ENCODE data around the gene ICA1.

The ICA1 gene

GRCh38 chr7:8161364-8161828, 100.6 kb downstream of the ICA1 start:
- no peak for TF ChIP-seq CTCF (IDR thresholded peaks at IDR 0.05; ENCODE audit: borderline replicate concordance, insufficient read depth, low read depth, low read length)
- no peak overlapping the region for H3K4me3 ChIP-seq (ENCODE audit: low read depth, low read length)

GRCh38 chr7:8160779-8161345, 101.1 kb downstream of the ICA1 start:
- no peak overlapping the region for H3K4me3 ChIP-seq (ENCODE audit: low read depth, low read length)
- no peak for TF ChIP-seq CTCF (IDR thresholded peaks at IDR 0.05; ENCODE audit: borderline replicate concordance, insufficient read depth, low read depth, low read length)

- TF ChIP-seq CTCF (IDR thresholded peaks at IDR 0.05; ENCODE audit: borderline replicate concordance, insufficient read depth, low read depth, low read length), result no peak
- no peak overlapping the region for H3K4me3 ChIP-seq (ENCODE audit: low read depth, low read length)
These were observed 101.7 kb downstream of the ICA1 start for GRCh38 chr7:8160250-8160649.

- no peak overlapping the region for H3K4me3 ChIP-seq (ENCODE audit: low read depth, low read length)
- no peak for TF ChIP-seq CTCF (IDR thresholded peaks at IDR 0.05; ENCODE audit: borderline replicate concordance, insufficient read depth, low read depth, low read length)
These were observed 102.4 kb downstream of the ICA1 start for GRCh38 chr7:8159595-8159994.

GRCh38 chr7:8157296-8157695, 104.7 kb downstream of the ICA1 start:
- no peak for TF ChIP-seq CTCF (IDR thresholded peaks at IDR 0.05; ENCODE audit: borderline replicate concordance, insufficient read depth, low read depth, low read length)

GRCh38 chr7:8155836-8156235, 106.1 kb downstream of the ICA1 start:
- no peak overlapping the region for H3K4me3 ChIP-seq (ENCODE audit: low read depth, low read length)
- no peak for TF ChIP-seq CTCF (IDR thresholded peaks at IDR 0.05; ENCODE audit: borderline replicate concordance, insufficient read depth, low read depth, low read length)

More at GRCh38 chr7:8157296-8157695, 104.7 kb downstream of the ICA1 start:
- no peak overlapping the region for H3K4me3 ChIP-seq (ENCODE audit: low read depth, low read length)

GRCh38 chr7:8154272-8154671, 107.7 kb downstream of the ICA1 start:
- no peak for TF ChIP-seq CTCF (IDR thresholded peaks at IDR 0.05; ENCODE audit: borderline replicate concordance, insufficient read depth, low read depth, low read length)
- H3K4me3 ChIP-seq (ENCODE audit: low read depth, low read length), result no peak overlapping the region

Data from GM12875 (cell line).